ENCODE measurements around the gene RBP4.
"Not testable (repeated sequence)": the region's sequence is repeated elsewhere in the genome, so short reads cannot be mapped to it uniquely, and the experiment has no call there.

The RBP4 gene

DNA sequence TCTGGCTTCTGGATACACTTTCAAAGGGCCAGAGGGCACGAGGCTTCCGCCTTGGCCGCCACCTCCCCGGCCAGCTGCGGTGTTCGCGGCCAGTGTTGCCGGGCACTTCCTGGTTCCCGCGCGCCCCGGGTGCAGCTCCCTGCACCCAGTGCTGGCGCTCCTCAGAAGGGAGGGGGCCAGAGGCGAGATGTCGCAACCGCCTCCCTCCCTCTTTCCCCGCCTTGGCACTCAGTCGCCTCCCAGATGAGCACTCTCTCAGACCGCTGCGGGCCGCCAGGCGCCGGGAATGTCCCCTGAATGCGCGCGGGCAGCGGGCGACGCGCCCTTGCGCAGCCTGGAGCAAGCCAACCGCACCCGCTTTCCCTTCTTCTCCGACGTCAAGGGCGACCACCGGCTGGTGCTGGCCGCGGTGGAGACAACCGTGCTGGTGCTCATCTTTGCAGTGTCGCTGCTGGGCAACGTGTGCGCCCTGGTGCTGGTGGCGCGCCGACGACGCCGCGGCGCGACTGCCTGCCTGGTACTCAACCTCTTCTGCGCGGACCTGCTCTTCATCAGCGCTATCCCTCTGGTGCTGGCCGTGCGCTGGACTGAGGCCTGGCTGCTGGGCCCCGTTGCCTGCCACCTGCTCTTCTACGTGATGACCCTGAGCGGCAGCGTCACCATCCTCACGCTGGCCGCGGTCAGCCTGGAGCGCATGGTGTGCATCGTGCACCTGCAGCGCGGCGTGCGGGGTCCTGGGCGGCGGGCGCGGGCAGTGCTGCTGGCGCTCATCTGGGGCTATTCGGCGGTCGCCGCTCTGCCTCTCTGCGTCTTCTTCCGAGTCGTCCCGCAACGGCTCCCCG lies 34.4 kb downstream of the RBP4 start, which contains the start of gene FFAR4:
Gene FFAR4 (plus strand): TSS at position 231 of the 842 bp plus-strand sequence. CDS start 56 bp downstream, at position 287.
- no peak for DNase-seq (ENCODE audit: low read depth in 2 of 2)

GRCh38 chr10:93565446-93565845 lies 35.6 kb downstream of the RBP4 start:
- no peak for DNase-seq (ENCODE audit: low read depth in 2 of 2)

DNA sequence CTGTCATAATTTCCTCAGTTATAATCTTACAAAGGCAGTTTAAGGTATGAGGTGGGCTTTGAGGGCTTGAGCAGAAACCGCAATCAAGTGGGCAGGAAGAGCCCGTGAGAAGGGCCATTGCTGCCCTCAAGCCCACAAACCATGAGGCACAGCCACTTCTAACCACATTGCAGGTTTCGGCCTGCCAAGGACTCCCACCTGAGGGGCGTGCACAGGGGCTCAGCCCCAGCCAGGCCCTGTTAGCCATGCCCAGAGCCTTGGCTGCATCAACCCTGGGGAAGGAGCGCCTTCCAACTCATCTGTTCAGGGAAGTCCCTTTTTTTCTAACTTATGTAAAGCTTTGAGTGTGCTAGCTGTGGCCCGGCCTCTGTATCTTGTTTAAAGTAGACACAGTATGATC lies 40.5 kb downstream of the RBP4 start:
- no peak for DNase-seq (ENCODE audit: low read depth in 2 of 2)

GRCh38 chr10:93559490-93559889 lies 41.5 kb downstream of the RBP4 start:
- DNase-seq (ENCODE audit: low read depth in 2 of 2), result no peak

- DNase-seq (ENCODE audit: low read depth in 2 of 2), result peak; percentile 18 to 33
Observed at GRCh38 chr10:93554760-93555432, 46.1 kb downstream of the RBP4 start.

DNA sequence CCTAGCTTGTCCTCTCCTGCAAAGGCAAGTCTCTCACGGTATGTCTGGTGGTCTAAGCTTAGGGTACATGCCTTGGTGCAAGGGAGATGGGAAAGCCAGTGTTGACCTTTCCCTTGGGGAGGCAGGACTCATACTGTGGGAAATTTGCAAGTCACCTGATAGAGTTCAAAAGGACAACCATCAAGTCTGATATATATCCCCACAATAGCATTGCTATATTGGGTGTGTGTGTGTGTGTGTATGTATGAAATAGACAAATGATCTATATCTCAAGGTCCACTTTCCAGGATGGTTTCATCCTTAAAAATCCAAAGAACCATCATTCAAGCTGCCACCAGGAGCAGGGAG lies 46.7 kb downstream of the RBP4 start:
- no peak for DNase-seq (ENCODE audit: low read depth in 2 of 2)

DNA sequence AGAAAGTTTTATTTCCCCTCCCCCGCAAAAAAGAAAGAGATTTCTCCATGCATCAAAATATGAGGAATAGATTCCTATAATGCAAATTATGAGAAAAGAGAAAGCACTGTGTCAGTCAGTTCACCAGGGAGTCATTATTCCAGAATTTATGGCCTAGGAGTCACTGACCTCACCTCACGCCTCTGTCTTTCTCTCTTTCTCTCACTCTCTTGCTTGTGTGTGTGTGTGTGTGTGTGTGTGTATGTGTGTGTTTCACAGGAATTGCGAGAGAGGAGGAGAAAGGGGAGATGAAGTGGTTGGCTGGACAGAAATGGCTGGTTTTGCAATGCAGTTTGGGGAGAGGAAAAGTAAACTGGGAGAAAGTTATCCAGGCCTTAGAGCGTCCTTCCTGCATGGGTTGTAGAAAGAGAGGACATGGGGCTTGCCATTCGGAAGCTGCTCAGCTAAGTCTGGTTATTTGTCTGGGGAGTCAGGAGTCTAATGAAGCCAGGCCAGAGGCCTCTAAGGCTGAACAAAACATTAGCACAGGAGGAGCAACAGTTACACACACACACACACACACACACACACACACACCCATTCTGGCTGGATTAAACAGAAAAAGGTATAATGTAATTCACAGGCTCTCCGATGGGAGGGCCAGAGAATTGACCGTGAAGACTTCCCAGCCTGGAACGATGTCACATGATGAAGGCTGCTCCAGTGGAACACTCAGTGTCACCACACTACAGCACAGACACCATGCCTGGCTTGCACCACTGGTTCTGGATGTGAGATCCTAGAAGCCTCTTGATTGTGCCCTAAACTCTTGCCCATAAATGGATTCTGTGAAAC lies 47.3 kb downstream of the RBP4 start:
- no peak for DNase-seq (ENCODE audit: low read depth in 2 of 2)

GRCh38 chr10:93552780-93553179 lies 48.3 kb downstream of the RBP4 start:
- DNase-seq (ENCODE audit: low read depth in 2 of 2), result no peak

DNA sequence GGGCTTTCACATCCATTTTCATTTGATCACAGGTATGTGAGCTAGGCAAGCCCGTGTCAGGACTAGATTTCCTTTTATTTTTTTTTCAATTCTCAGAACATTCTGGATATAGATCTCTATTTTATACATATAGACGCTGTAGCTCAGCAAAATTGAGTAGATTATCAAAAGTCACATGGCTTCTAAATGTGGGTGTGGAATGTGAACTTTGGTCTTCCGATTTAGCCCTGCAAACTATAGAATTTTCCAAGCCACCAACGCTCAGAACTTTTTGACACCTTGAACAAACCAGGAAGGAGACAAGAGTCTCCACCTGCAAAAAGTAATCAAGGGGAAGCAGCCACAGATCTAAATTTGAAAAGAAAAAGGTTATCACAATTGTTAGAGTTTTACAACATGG lies 50.4 kb downstream of the RBP4 start:
- DNase-seq (ENCODE audit: low read depth in 2 of 2), result no peak

GRCh38 chr10:93548376-93549071 lies 52.5 kb downstream of the RBP4 start:
- no peak for DNase-seq (ENCODE audit: low read depth in 2 of 2)

DNA sequence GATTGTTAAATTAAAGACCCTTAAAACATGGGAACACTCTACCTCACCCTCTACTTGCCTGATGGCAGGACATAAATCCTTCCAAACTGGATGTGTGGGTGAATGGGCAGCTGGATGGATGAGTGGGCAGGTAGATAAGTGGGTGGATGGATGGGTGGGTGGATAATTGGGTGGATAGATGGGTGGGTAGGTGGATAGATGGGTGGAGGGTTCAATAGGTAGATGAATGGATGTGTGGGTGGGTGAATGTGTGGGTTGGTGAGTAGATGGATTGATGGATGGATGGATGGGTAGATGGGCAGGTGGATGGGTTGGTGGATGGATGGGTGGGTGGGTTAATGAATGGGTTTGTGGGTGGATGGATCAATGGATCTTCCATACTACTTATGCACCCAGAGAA lies 53.5 kb downstream of the RBP4 start:
- DNase-seq (ENCODE audit: low read depth in 2 of 2), result no peak

GRCh38 chr10:93546995-93547394 lies 54.0 kb downstream of the RBP4 start:
- not testable (repeated sequence) for DNase-seq (ENCODE audit: low read depth in 2 of 2)

GRCh38 chr10:93542358-93542791 lies 58.7 kb downstream of the RBP4 start:
- DNase-seq (ENCODE audit: low read depth in 2 of 2), result no peak

All from stimulated activated CD4-positive, alpha-beta T cell treated with anti-CD3 and anti-CD28 coated beads, Interleukin-15, amount 100 ng/mL, for 48 hours (primary cell).